IMR-90 (cell line): ENCODE measurements around the gene CBFA2T3. TPM values are rescaled to one million over a fixed set of nuclear protein-coding genes. Genes with fewer than 3 reads are reported as not detected.
A peak's percentile ranks its signal among the peaks of the same experiment; 100 is the strongest.

Experiments used
- ATAC-seq: fragments of 200-7000 bp; cut with Tn5 transposase; 2 replicates; pipeline ENCODE4 v1.9.1; 2020; ENCODE audit warnings: low read depth, mild to moderate bottlenecking, moderate library complexity
- BruUV-seq: library from RNA; stranded (reverse); fragments of 400-500 nt; replicated peaks from 2 replicates; lab custom pipeline; 2021; lab: Mats Ljungman, UMichigan
- CTCF ChIA-PET: fragments of 300-600 bp; formaldehyde crosslinking; extraction: SDS; loops from one replicate; lab custom pipeline; 2021; ENCODE audit warnings: antibody characterized with exemption; lab: Yijun Ruan, JAX
- POLR2A ChIA-PET: fragments of 300-600 bp; sonication (Branson Sonifier 250); formaldehyde crosslinking; loops from one replicate; lab custom pipeline; 2022; ENCODE audit warnings: antibody characterized with exemption; ENCODE audit not compliant: unreplicated experiment; lab: Charles Lee
- DNase-seq: peaks from one replicate; pipeline ENCODE4 v3.0.0; 2013
- H2AFZ ChIP-seq: replicated peaks from 2 replicates; pipeline ENCODE3; 2013; ENCODE audit warnings: low read length, mild to moderate bottlenecking; ENCODE audit not compliant: poor library complexity
- H2AK5ac ChIP-seq: 2 replicates; pipeline ENCODE4 v1.6.1; 2013; ENCODE audit warnings: low read depth, low read length, inconsistent platforms
- H2AK9ac ChIP-seq: replicated peaks from 2 replicates; pipeline ENCODE3; 2013; ENCODE audit warnings: mild to moderate bottlenecking, low read depth, low read length, moderate library complexity; ENCODE audit not compliant: poor library complexity
- H2BK120ac ChIP-seq: 2 replicates; pipeline ENCODE4 v1.6.1; 2013; ENCODE audit warnings: low read depth, low read length, inconsistent platforms
- H2BK15ac ChIP-seq: 3 replicates; pipeline ENCODE4 v1.6.1; 2013; ENCODE audit warnings: low read depth, low read length, inconsistent platforms
- H2BK20ac ChIP-seq: 2 replicates; pipeline ENCODE4 v1.6.1; 2013; ENCODE audit warnings: low read depth, mild to moderate bottlenecking, inconsistent platforms, low read length, moderate library complexity
- H2BK5ac ChIP-seq: 2 replicates; pipeline ENCODE4 v1.6.1; 2013; ENCODE audit warnings: mild to moderate bottlenecking, low read depth, low read length, inconsistent platforms; ENCODE audit not compliant: poor library complexity, severe bottlenecking
- H3K14ac ChIP-seq: replicated peaks from 2 replicates; pipeline ENCODE4 v1.6.1; 2013; ENCODE audit warnings: low read depth, low read length, inconsistent platforms
- H3K18ac ChIP-seq: 2 replicates; pipeline ENCODE4 v1.6.1; 2013; ENCODE audit warnings: low read depth, low read length, control low read depth
- H3K23ac ChIP-seq: 2 replicates; pipeline ENCODE4 v1.6.1; 2013; ENCODE audit warnings: low read depth, low read length, inconsistent platforms
- H3K27ac ChIP-seq: 2 replicates; pipeline ENCODE4 v1.5.1; 2013; ENCODE audit warnings: mild to moderate bottlenecking, control low read depth, low read length; ENCODE audit not compliant: insufficient read depth
- H3K27me3 ChIP-seq: 2 replicates; pipeline ENCODE4 v1.6.1; 2013; ENCODE audit warnings: low read length; ENCODE audit not compliant: control insufficient read depth, insufficient read depth
- H3K36me3 ChIP-seq: 2 replicates; pipeline ENCODE4 v1.6.1; 2013; ENCODE audit warnings: low read length, mixed read lengths; ENCODE audit not compliant: control insufficient read depth, insufficient read depth
- H3K4ac ChIP-seq: 2 replicates; pipeline ENCODE4 v1.6.1; 2013; ENCODE audit warnings: low read depth, low read length, inconsistent platforms
- H3K4me1 ChIP-seq: 2 replicates; pipeline ENCODE4 v1.6.1; 2013; ENCODE audit warnings: low read length, mixed read lengths; ENCODE audit not compliant: control insufficient read depth, insufficient read depth
- H3K4me2 ChIP-seq: 2 replicates; pipeline ENCODE4 v1.6.1; 2013; ENCODE audit warnings: low read depth, mild to moderate bottlenecking, control low read depth, low read length, moderate library complexity
- H3K4me3 ChIP-seq: 2 replicates; pipeline ENCODE4 v1.5.1; 2013; ENCODE audit warnings: low read depth, mild to moderate bottlenecking, control low read depth, low read length, moderate library complexity; ENCODE audit not compliant: insufficient read depth
- H3K56ac ChIP-seq: 2 replicates; pipeline ENCODE4 v1.6.1; 2013; ENCODE audit warnings: low read length, inconsistent platforms; ENCODE audit not compliant: insufficient read depth; ENCODE audit errors: extremely low read depth
- H3K79me1 ChIP-seq, 2 experiments: 2 replicates each; pipeline ENCODE4 v1.6.1; 2013; ENCODE audit warnings: low read length in 2 of 2, inconsistent platforms in 1 of 2, low read depth in 1 of 2
- H3K9ac ChIP-seq: 2 replicates; pipeline ENCODE4 v1.6.1; 2013; ENCODE audit warnings: low read depth, low read length, control low read depth
- H3K9me1 ChIP-seq: 2 replicates; pipeline ENCODE4 v1.6.1; 2013; ENCODE audit warnings: low read length, inconsistent platforms; ENCODE audit not compliant: insufficient read depth
- H3K9me3 ChIP-seq: 2 replicates; pipeline ENCODE4 v1.6.1; 2013; ENCODE audit warnings: low read length; ENCODE audit not compliant: control insufficient read depth, insufficient read depth
- H4K20me1 ChIP-seq: 2 replicates; pipeline ENCODE4 v1.6.1; 2013; ENCODE audit warnings: low read length, inconsistent platforms; ENCODE audit not compliant: insufficient read depth
- H4K5ac ChIP-seq: 2 replicates; pipeline ENCODE4 v1.6.1; 2013; ENCODE audit warnings: mild to moderate bottlenecking, low read depth, low read length, control low read depth
- H4K8ac ChIP-seq, 2 experiments: 2 replicates each; pipeline ENCODE4 v1.6.1; 2013; ENCODE audit warnings: low read depth in 2 of 2, low read length in 2 of 2, control low read depth in 1 of 2, inconsistent platforms in 1 of 2
- H4K91ac ChIP-seq: 2 replicates; pipeline ENCODE4 v1.6.1; 2013; ENCODE audit warnings: low read depth, low read length, inconsistent platforms; ENCODE audit not compliant: insufficient read depth
- BHLHE40 ChIP-seq: fragments of 150-350 bp; IDR thresholded peaks from 2 replicates; pipeline ENCODE4 v1.6.1; 2016; ENCODE audit warnings: mild to moderate bottlenecking, low read depth, low read length
- CEBPB ChIP-seq: IDR thresholded peaks from 2 replicates; pipeline ENCODE4 v1.6.1; 2012; ENCODE audit warnings: low read depth, low read length, improper control_type of control experiment
- CHD1 ChIP-seq: IDR thresholded peaks from 2 replicates; pipeline ENCODE4 v1.6.1; 2012; ENCODE audit warnings: low read depth, low read length, improper control_type of control experiment
- FOS ChIP-seq: fragments of 150-350 bp; IDR thresholded peaks from 2 replicates; pipeline ENCODE4 v1.6.1; 2016; ENCODE audit warnings: low read depth, low read length
- MAFK ChIP-seq: IDR thresholded peaks from 2 replicates; pipeline ENCODE4 v1.6.1; 2012; ENCODE audit warnings: low read depth, low read length, improper control_type of control experiment
- MAZ ChIP-seq: IDR thresholded peaks from 2 replicates; pipeline ENCODE4 v1.6.1; 2012; ENCODE audit warnings: low read depth, mild to moderate bottlenecking, low read length, improper control_type of control experiment, moderate library complexity, borderline replicate concordance
- MXI1 ChIP-seq: IDR thresholded peaks from 2 replicates; pipeline ENCODE4 v1.6.1; 2012; ENCODE audit warnings: low read depth, mild to moderate bottlenecking, low read length, moderate library complexity, borderline replicate concordance
- NFE2L2 ChIP-seq: fragments of 150-350 bp; IDR thresholded peaks from 2 replicates; pipeline ENCODE4 v1.6.1; 2016; ENCODE audit warnings: low read depth, mild to moderate bottlenecking, low read length
- POLR2A ChIP-seq: IDR thresholded peaks from 2 replicates; pipeline ENCODE4 v1.6.1; 2012; ENCODE audit warnings: mild to moderate bottlenecking, low read depth, low read length
- RAD21 ChIP-seq: IDR thresholded peaks from 2 replicates; pipeline ENCODE4 v1.6.1; 2012; ENCODE audit warnings: low read length, improper control_type of control experiment
- RCOR1 ChIP-seq: IDR thresholded peaks from 2 replicates; pipeline ENCODE4 v1.6.1; 2012; ENCODE audit warnings: mild to moderate bottlenecking, low read length, improper control_type of control experiment; ENCODE audit not compliant: insufficient replicate concordance
- RFX5 ChIP-seq: IDR thresholded peaks from 2 replicates; pipeline ENCODE4 v1.8.0; 2012; ENCODE audit warnings: low read depth, mild to moderate bottlenecking, low read length, moderate library complexity
- SMC3 ChIP-seq: fragments of 150-350 bp; IDR thresholded peaks from 2 replicates; pipeline ENCODE4 v1.6.1; 2016; ENCODE audit warnings: low read depth, mild to moderate bottlenecking, antibody characterized with exemption, low read length, moderate library complexity
- WGBS, 2 experiments: methylation state at CpG; one replicate each; pipeline versions ENCODE4 v1.1.5 to v1.1.7; 2013; ENCODE audit warnings: missing lambda C conversion rate in 2 of 2; ENCODE audit not compliant: insufficient read length in 1 of 2; ENCODE audit errors: extremely low coverage in 2 of 2; 5-methylcytosine and 5-hydroxymethylcytosine counted together
- dilution Hi-C: fragments of 300-500 bp; cut with HindIII; formaldehyde crosslinking; loops from one replicate; pipeline ENCODE4 v1.14.3; 2018; ENCODE audit warnings: low sequenced_read_pairs; ENCODE audit not compliant: unreplicated experiment
- in situ Hi-C: fragments of 300-500 bp; cut with MboI; formaldehyde crosslinking; loops from 3 replicates; pipeline ENCODE4 v1.14.3; 2019; ENCODE audit warnings: low sequenced_read_pairs, inconsistent platforms, mixed read lengths
- intact Hi-C: fragments of 100-400 bp; cut with micrococcal nuclease; formaldehyde crosslinking; loops from 2 replicates; pipeline ENCODE4 v1.10.0; 2022
- polyA plus RNA-seq, 3 experiments: library from polyadenylated mRNA; depleted of rRNA; stranded (reverse); fragments of >200 nt; gene quantifications; 2 replicates each; pipeline ENCODE4 v1.2.3, GENCODE V29; 2012; ENCODE audit warnings: low replicate concordance in 1 of 3
- total RNA-seq: library from RNA; depleted of rRNA; stranded (reverse); fragments of >200 nt; gene quantifications from 2 replicates; pipeline ENCODE4 v1.2.3, GENCODE V29; 2012
- TF ChIP-seq, protein P1 (sequence below): fragments of 150-350 bp; IDR thresholded peaks from 2 replicates; pipeline ENCODE4 v1.6.1; 2016; ENCODE audit warnings: low read depth, mild to moderate bottlenecking, low read length, moderate library complexity, borderline replicate concordance

Gene CBFA2T3
- total and polyA plus RNA-seq, 2 of the 4 experiments (the other 2 are of a cell fraction), result not detected

DNA sequence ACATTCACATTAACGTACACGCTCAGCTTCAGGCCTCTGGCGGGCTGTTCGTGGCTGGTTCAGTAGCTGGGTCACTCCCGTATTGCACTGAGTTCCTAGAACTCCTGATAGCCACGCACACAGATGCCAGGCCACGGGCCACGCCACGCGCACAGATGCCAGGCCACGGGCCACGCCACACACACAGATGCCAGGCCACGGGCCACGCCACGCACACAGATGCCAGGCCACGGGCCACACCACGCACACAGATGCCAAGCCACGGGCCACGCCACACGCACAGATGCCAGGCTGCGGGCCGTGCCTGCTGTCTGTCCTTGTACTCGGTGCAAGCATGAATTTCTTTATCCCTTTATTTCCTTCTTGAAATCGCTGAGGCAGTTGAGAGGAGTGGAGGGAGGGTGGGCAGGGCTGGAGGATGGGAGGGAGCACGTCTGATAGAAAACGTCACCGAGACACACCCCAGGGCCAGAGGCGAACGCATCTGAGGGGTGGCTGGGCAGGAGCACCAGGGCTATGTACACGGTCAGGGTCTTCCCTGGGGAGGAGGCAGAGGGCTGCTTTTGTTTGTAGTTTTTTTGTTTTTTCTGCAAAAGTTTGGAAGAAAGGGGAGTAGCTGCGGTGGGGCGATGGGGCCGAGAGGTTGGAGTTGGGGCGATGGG, 101.9 kb downstream of the CBFA2T3 start:
- Histone ChIP-seq H3K4me3 (no peak overlapping the region), H3K4ac (no peak overlapping the region), H2BK20ac (no peak overlapping the region), H2AK9ac (peak overlapping the region; percentile 24), H4K20me1 (no peaks in the 10 kb centered on the region), H3K36me3 (no peaks in the 10 kb centered on the region), H2BK5ac (no peak overlapping the region), H2BK120ac (no peak overlapping the region), H3K9me1 (no peaks in the 10 kb centered on the region), H3K56ac (no peak overlapping the region), H2AK5ac (no peak overlapping the region), H4K5ac (no peak overlapping the region), H3K79me1 (no peaks in the 10 kb centered on the region), H3K27ac (no peak overlapping the region), H3K9me3 (no peaks in the 10 kb centered on the region), H3K14ac (no peak overlapping the region), H3K9ac (no peak overlapping the region), H3K27me3 (peaks cover 61% of the 10 kb centered on the region), H2AFZ (no peak overlapping the region), H3K23ac (no peak overlapping the region), H3K4me1 (no peaks in the 10 kb centered on the region), H2BK15ac (no peak overlapping the region), H3K4me2 (no peak overlapping the region), H3K18ac (no peak overlapping the region), H4K91ac (no peak overlapping the region), H4K8ac (no peak overlapping the region)
- CTCF ChIA-PET, result no interaction called here
- WGBS, 2 experiments, result 89% methylated on average over 15 of the region's 34 CpGs; no CpG with 5 or more reads in 1 of the 2 experiments
- in situ Hi-C loops, result no loop called here
- DNase-seq (no peak), ATAC-seq (no peak)
- POLR2A ChIA-PET, result no interaction called here
- intact Hi-C loops, result no loop called here
- no TSS peak for BruUV-seq
- dilution Hi-C loops, result no loop called here
- no peak for TF ChIP-seq MAFK
- TF ChIP-seq MXI1, result no peak
- TF ChIP-seq SMC3, result no peak
- TF ChIP-seq NFE2L2, result no peak
- no peak for TF ChIP-seq RFX5
- no peak for TF ChIP-seq POLR2A
- no peak for TF ChIP-seq FOS
- no peak for TF ChIP-seq RAD21
- no peak for TF ChIP-seq RCOR1
- TF ChIP-seq CHD1, result no peak
- no peak for TF ChIP-seq CEBPB
- TF ChIP-seq, protein P1, sequence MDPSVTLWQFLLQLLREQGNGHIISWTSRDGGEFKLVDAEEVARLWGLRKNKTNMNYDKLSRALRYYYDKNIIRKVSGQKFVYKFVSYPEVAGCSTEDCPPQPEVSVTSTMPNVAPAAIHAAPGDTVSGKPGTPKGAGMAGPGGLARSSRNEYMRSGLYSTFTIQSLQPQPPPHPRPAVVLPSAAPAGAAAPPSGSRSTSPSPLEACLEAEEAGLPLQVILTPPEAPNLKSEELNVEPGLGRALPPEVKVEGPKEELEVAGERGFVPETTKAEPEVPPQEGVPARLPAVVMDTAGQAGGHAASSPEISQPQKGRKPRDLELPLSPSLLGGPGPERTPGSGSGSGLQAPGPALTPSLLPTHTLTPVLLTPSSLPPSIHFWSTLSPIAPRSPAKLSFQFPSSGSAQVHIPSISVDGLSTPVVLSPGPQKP, result no peak
- no peak for TF ChIP-seq MAZ
- TF ChIP-seq BHLHE40, result no peak
